ENCODE data around the gene CPSF6. TPM values are rescaled to one million over a fixed set of nuclear protein-coding genes. Genes with fewer than 3 reads are reported as not detected.
A peak's percentile ranks its signal among the peaks of the same experiment; 100 is the strongest.

Gene CPSF6, protein sequence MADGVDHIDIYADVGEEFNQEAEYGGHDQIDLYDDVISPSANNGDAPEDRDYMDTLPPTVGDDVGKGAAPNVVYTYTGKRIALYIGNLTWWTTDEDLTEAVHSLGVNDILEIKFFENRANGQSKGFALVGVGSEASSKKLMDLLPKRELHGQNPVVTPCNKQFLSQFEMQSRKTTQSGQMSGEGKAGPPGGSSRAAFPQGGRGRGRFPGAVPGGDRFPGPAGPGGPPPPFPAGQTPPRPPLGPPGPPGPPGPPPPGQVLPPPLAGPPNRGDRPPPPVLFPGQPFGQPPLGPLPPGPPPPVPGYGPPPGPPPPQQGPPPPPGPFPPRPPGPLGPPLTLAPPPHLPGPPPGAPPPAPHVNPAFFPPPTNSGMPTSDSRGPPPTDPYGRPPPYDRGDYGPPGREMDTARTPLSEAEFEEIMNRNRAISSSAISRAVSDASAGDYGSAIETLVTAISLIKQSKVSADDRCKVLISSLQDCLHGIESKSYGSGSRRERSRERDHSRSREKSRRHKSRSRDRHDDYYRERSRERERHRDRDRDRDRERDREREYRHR
- total RNA-seq (86.2 and 91.7 TPM in 2 replicates), polyA plus RNA-seq (53.8 and 55.8 TPM in 2 replicates), polyA minus RNA-seq (66.2 and 72.7 TPM in 2 replicates), Bru-seq, nascent RNA (percentile 98 among the genes with signal in this experiment), BruChase-seq, experiment 1, labeled RNA remaining after a 6-hour chase (percentile 96 among the genes with signal in this experiment), BruChase-seq, experiment 2, labeled RNA remaining after a 2-hour chase (percentile 98 among the genes with signal in this experiment)
- polyA plus RNA-seq (2011; cell fraction: cytosol; rRNA removed) = 39.1 and 41.8 TPM in 2 replicates
- 65.2 and 82.8 TPM in 2 replicates for polyA plus RNA-seq (2011; cell fraction: nucleus; rRNA removed)
- 72.0 and 120 TPM in 2 replicates for polyA plus RNA-seq (2012)
- polyA minus RNA-seq (2011; cell fraction: cytosol; rRNA and poly(A)+ RNA removed) = 52.5 TPM
- polyA minus RNA-seq (2011; cell fraction: nucleus; rRNA and poly(A)+ RNA removed) = 75.4 and 77.7 TPM in 2 replicates
- long read RNA-seq, full-length matches to known transcripts = 160 of 248 reads
- long read RNA-seq, partial matches to known transcripts = 11 of 248 reads
- long read RNA-seq, other reads (novel, unspliced or antisense) = 77 of 248 reads

DNA sequence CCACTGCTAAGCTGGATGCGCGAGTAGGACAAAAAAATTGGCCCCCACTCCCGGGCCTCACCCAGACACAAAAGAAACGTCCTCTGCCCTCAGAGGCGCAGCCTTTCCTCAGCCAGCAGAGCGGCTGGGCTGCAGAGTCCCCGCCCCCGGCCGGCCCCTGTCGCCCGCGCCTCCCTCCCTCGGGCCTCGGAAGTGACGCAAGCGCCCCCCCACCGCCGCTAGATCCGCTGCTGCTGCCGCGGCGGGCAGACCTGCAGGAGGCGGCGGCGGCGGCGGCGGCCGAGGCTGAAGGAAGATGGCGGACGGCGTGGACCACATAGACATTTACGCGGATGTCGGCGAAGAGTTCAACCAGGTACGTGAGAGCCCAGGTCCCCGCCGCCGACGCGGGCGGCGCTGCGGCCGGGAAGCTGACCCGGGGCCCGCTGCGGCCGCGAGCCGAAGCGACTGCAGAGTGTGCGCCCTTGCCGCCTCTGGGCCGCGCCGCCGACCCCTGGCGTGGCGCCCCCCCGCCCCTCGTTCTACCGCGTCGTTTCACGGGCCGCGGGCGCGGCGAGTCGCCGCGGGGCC lies at the start of gene CPSF6:
Gene CPSF6, plus strand, starts transcription at position 218 of the 570 bp plus-strand sequence. Its CDS starts 78 bp downstream, at position 296.
- H3K36me3 ChIP-seq (ENCODE audit: control insufficient read depth in 2 of 2, extremely low read depth in 1 of 2, insufficient read depth in 2 of 2, low read length in 2 of 2) = no peaks in the 10 kb centered on the region
- peaks cover 50% of the 10 kb centered on the region for H3K79me2 ChIP-seq (ENCODE audit: control insufficient read depth, insufficient read depth, low read length)
- ChIA-PET POLR2A (no interaction called here), CTCF (no interaction called here)
- H3K4me3 ChIP-seq (replicated peaks in 1 of 3; ENCODE audit: insufficient read depth in 1 of 3, low read depth in 1 of 3, low read length in 3 of 3) = peak within 1 kb of the TSS; percentile 60 to 99 (median 99)
- peak within 1 kb of the TSS; percentile 99 for H3K4me2 ChIP-seq (ENCODE audit: insufficient read depth, low read length)
- dilution Hi-C loops (cut with MboI; ENCODE audit: extremely low pct_ligation_motif_present, low sequenced_read_pairs) = no loop called here
- peaks cover 2% of the 10 kb centered on the region in 2 experiments for H3K27me3 ChIP-seq (ENCODE audit: control insufficient read depth in 2 of 2, insufficient read depth in 2 of 2, low read length in 2 of 2)
- DNase-seq (ENCODE audit: low read depth, low spot score) (peak; percentile 95), FAIRE-seq (peak; percentile 74)
- H4K20me1 ChIP-seq (replicated peaks; ENCODE audit: control insufficient read depth, extremely low read depth, insufficient read depth, low read length) = peaks cover 3% of the 10 kb centered on the region
- peak within 1 kb of the TSS; percentile 89 for H3K27ac ChIP-seq (ENCODE audit: insufficient read depth, low read depth, low read length)
- BruUV-seq (replicated peaks) = no TSS peak
- TF ChIP-seq POLR2AphosphoS5 (IDR thresholded peaks at IDR 0.05; ENCODE audit: insufficient read depth, low read depth, low read length) = peak; percentile 95
- peak; percentile 93 for TF ChIP-seq POLR2A (IDR thresholded peaks at IDR 0.05; ENCODE audit: low read depth, low read length)
- no peak for TF ChIP-seq GATA2 (IDR thresholded peaks at IDR 0.05; ENCODE audit: insufficient read depth, insufficient read length, low read depth, low read length)
- H3K9ac ChIP-seq (replicated peaks; ENCODE audit: extremely low read depth, insufficient read depth, low read length) = peak within 1 kb of the TSS; percentile 98
- peak within 1 kb of the TSS; percentile 90 for H2AFZ ChIP-seq (ENCODE audit: low read depth, low read length)
- H3K4me1 ChIP-seq (ENCODE audit: control insufficient read depth, extremely low read depth, insufficient read depth, low read length) = peaks cover 17% of the 10 kb centered on the region
- no peaks in the 10 kb centered on the region for H3K9me1 ChIP-seq (replicated peaks; ENCODE audit: control insufficient read depth, extremely low read depth, insufficient read depth, low read length)
- H3K9me3 ChIP-seq (replicated peaks; ENCODE audit: control insufficient read depth, insufficient read depth, low read length) = no peaks in the 10 kb centered on the region
- intact Hi-C loops (cut with micrococcal nuclease) = loop anchor here (1.0 to 10.0 kb wide), 2 partner anchors 346 to 625 kb away; partner anchors contain the start of genes CCT2 and RAP1B

Data from endothelial cell of umbilical vein (primary cell).